IMR-90 (cell line): ENCODE results near the gene SCGB1A1. TPM values are rescaled to one million over a fixed set of nuclear protein-coding genes. Genes with fewer than 3 reads are reported as not detected.
"Not testable (repeated sequence)": the region's sequence is repeated elsewhere in the genome, so short reads cannot be mapped to it uniquely, and the experiment has no call there.

Experiments used
- ATAC-seq: fragments of 200-7000 bp; cut with Tn5 transposase; 2 replicates; pipeline ENCODE4 v1.9.1; 2020; ENCODE audit warnings: low read depth, mild to moderate bottlenecking, moderate library complexity
- BruUV-seq: library from RNA; stranded (reverse); fragments of 400-500 nt; replicated peaks from 2 replicates; lab custom pipeline; 2021; lab: Mats Ljungman, UMichigan
- CTCF ChIA-PET: fragments of 300-600 bp; formaldehyde crosslinking; extraction: SDS; loops from one replicate; lab custom pipeline; 2021; ENCODE audit warnings: antibody characterized with exemption; lab: Yijun Ruan, JAX
- POLR2A ChIA-PET: fragments of 300-600 bp; sonication (Branson Sonifier 250); formaldehyde crosslinking; loops from one replicate; lab custom pipeline; 2022; ENCODE audit warnings: antibody characterized with exemption; ENCODE audit not compliant: unreplicated experiment; lab: Charles Lee
- DNase-seq: peaks from one replicate; pipeline ENCODE4 v3.0.0; 2013
- H2AFZ ChIP-seq: replicated peaks from 2 replicates; pipeline ENCODE3; 2013; ENCODE audit warnings: low read length, mild to moderate bottlenecking; ENCODE audit not compliant: poor library complexity
- H2AK5ac ChIP-seq: 2 replicates; pipeline ENCODE4 v1.6.1; 2013; ENCODE audit warnings: low read depth, low read length, inconsistent platforms
- H2AK9ac ChIP-seq: replicated peaks from 2 replicates; pipeline ENCODE3; 2013; ENCODE audit warnings: mild to moderate bottlenecking, low read depth, low read length, moderate library complexity; ENCODE audit not compliant: poor library complexity
- H2BK120ac ChIP-seq: 2 replicates; pipeline ENCODE4 v1.6.1; 2013; ENCODE audit warnings: low read depth, low read length, inconsistent platforms
- H2BK15ac ChIP-seq: 3 replicates; pipeline ENCODE4 v1.6.1; 2013; ENCODE audit warnings: low read depth, low read length, inconsistent platforms
- H2BK20ac ChIP-seq: 2 replicates; pipeline ENCODE4 v1.6.1; 2013; ENCODE audit warnings: low read depth, mild to moderate bottlenecking, inconsistent platforms, low read length, moderate library complexity
- H2BK5ac ChIP-seq: 2 replicates; pipeline ENCODE4 v1.6.1; 2013; ENCODE audit warnings: mild to moderate bottlenecking, low read depth, low read length, inconsistent platforms; ENCODE audit not compliant: poor library complexity, severe bottlenecking
- H3K14ac ChIP-seq: replicated peaks from 2 replicates; pipeline ENCODE4 v1.6.1; 2013; ENCODE audit warnings: low read depth, low read length, inconsistent platforms
- H3K18ac ChIP-seq: 2 replicates; pipeline ENCODE4 v1.6.1; 2013; ENCODE audit warnings: low read depth, low read length, control low read depth
- H3K23ac ChIP-seq: 2 replicates; pipeline ENCODE4 v1.6.1; 2013; ENCODE audit warnings: low read depth, low read length, inconsistent platforms
- H3K27ac ChIP-seq: 2 replicates; pipeline ENCODE4 v1.5.1; 2013; ENCODE audit warnings: mild to moderate bottlenecking, control low read depth, low read length; ENCODE audit not compliant: insufficient read depth
- H3K27me3 ChIP-seq: 2 replicates; pipeline ENCODE4 v1.6.1; 2013; ENCODE audit warnings: low read length; ENCODE audit not compliant: control insufficient read depth, insufficient read depth
- H3K36me3 ChIP-seq: 2 replicates; pipeline ENCODE4 v1.6.1; 2013; ENCODE audit warnings: low read length, mixed read lengths; ENCODE audit not compliant: control insufficient read depth, insufficient read depth
- H3K4ac ChIP-seq: 2 replicates; pipeline ENCODE4 v1.6.1; 2013; ENCODE audit warnings: low read depth, low read length, inconsistent platforms
- H3K4me1 ChIP-seq: 2 replicates; pipeline ENCODE4 v1.6.1; 2013; ENCODE audit warnings: low read length, mixed read lengths; ENCODE audit not compliant: control insufficient read depth, insufficient read depth
- H3K4me2 ChIP-seq: 2 replicates; pipeline ENCODE4 v1.6.1; 2013; ENCODE audit warnings: low read depth, mild to moderate bottlenecking, control low read depth, low read length, moderate library complexity
- H3K4me3 ChIP-seq: 2 replicates; pipeline ENCODE4 v1.5.1; 2013; ENCODE audit warnings: low read depth, mild to moderate bottlenecking, control low read depth, low read length, moderate library complexity; ENCODE audit not compliant: insufficient read depth
- H3K56ac ChIP-seq: 2 replicates; pipeline ENCODE4 v1.6.1; 2013; ENCODE audit warnings: low read length, inconsistent platforms; ENCODE audit not compliant: insufficient read depth; ENCODE audit errors: extremely low read depth
- H3K79me1 ChIP-seq, 2 experiments: 2 replicates each; pipeline ENCODE4 v1.6.1; 2013; ENCODE audit warnings: low read length in 2 of 2, inconsistent platforms in 1 of 2, low read depth in 1 of 2
- H3K9ac ChIP-seq: 2 replicates; pipeline ENCODE4 v1.6.1; 2013; ENCODE audit warnings: low read depth, low read length, control low read depth
- H3K9me1 ChIP-seq: 2 replicates; pipeline ENCODE4 v1.6.1; 2013; ENCODE audit warnings: low read length, inconsistent platforms; ENCODE audit not compliant: insufficient read depth
- H3K9me3 ChIP-seq: 2 replicates; pipeline ENCODE4 v1.6.1; 2013; ENCODE audit warnings: low read length; ENCODE audit not compliant: control insufficient read depth, insufficient read depth
- H4K20me1 ChIP-seq: 2 replicates; pipeline ENCODE4 v1.6.1; 2013; ENCODE audit warnings: low read length, inconsistent platforms; ENCODE audit not compliant: insufficient read depth
- H4K5ac ChIP-seq: 2 replicates; pipeline ENCODE4 v1.6.1; 2013; ENCODE audit warnings: mild to moderate bottlenecking, low read depth, low read length, control low read depth
- H4K8ac ChIP-seq, 2 experiments: 2 replicates each; pipeline ENCODE4 v1.6.1; 2013; ENCODE audit warnings: low read depth in 2 of 2, low read length in 2 of 2, control low read depth in 1 of 2, inconsistent platforms in 1 of 2
- H4K91ac ChIP-seq: 2 replicates; pipeline ENCODE4 v1.6.1; 2013; ENCODE audit warnings: low read depth, low read length, inconsistent platforms; ENCODE audit not compliant: insufficient read depth
- WGBS, 2 experiments: methylation state at CpG; one replicate each; pipeline versions ENCODE4 v1.1.5 to v1.1.7; 2013; ENCODE audit warnings: missing lambda C conversion rate in 2 of 2; ENCODE audit not compliant: insufficient read length in 1 of 2; ENCODE audit errors: extremely low coverage in 2 of 2; 5-methylcytosine and 5-hydroxymethylcytosine counted together
- dilution Hi-C: fragments of 300-500 bp; cut with HindIII; formaldehyde crosslinking; loops from one replicate; pipeline ENCODE4 v1.14.3; 2018; ENCODE audit warnings: low sequenced_read_pairs; ENCODE audit not compliant: unreplicated experiment
- in situ Hi-C: fragments of 300-500 bp; cut with MboI; formaldehyde crosslinking; loops from 3 replicates; pipeline ENCODE4 v1.14.3; 2019; ENCODE audit warnings: low sequenced_read_pairs, inconsistent platforms, mixed read lengths
- intact Hi-C: fragments of 100-400 bp; cut with micrococcal nuclease; formaldehyde crosslinking; loops from 2 replicates; pipeline ENCODE4 v1.10.0; 2022
- polyA plus RNA-seq, 3 experiments: library from polyadenylated mRNA; depleted of rRNA; stranded (reverse); fragments of >200 nt; gene quantifications; 2 replicates each; pipeline ENCODE4 v1.2.3, GENCODE V29; 2012; ENCODE audit warnings: low replicate concordance in 1 of 3
- total RNA-seq: library from RNA; depleted of rRNA; stranded (reverse); fragments of >200 nt; gene quantifications from 2 replicates; pipeline ENCODE4 v1.2.3, GENCODE V29; 2012

SCGB1A1 gene
- total and polyA plus RNA-seq, 2 of the 4 experiments (the other 2 are of a cell fraction), result not detected

DNA sequence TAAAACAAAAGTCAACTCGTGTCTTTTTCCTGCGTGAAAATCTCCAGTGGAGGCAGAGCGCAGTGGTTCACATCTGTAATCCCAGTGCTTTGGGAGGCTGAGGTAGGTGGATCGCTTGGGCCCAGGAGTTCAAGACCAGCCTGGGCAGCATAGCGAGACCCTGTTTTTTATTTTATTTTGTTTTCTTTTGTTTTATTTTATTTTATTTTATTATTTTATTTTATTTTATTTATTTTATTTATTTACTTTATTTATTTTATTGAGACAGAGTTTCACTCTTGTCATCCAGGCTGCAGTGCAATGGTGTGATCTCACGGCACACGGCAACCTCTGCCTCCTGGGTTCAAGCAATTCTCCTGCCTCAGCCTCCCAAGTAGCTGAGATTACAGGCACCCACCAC lies 31.1 kb downstream of the SCGB1A1 start:
- in situ Hi-C loops, H3K14ac ChIP-seq, H3K9me1 ChIP-seq, H2AFZ ChIP-seq, H3K36me3 ChIP-seq, BruUV-seq, H3K4ac ChIP-seq, H2BK120ac ChIP-seq, H3K4me2 ChIP-seq, H4K8ac ChIP-seq, H4K91ac ChIP-seq, H3K27me3 ChIP-seq, H3K27ac ChIP-seq, H4K5ac ChIP-seq, H3K56ac ChIP-seq, H3K79me1 ChIP-seq, H2AK5ac ChIP-seq, H3K23ac ChIP-seq, H2BK20ac ChIP-seq, H3K4me3 ChIP-seq, H3K18ac ChIP-seq, H3K9me3 ChIP-seq, H3K9ac ChIP-seq, POLR2A ChIA-PET, DNase-seq, dilution Hi-C loops, H3K4me1 ChIP-seq, H2BK15ac ChIP-seq, H2BK5ac ChIP-seq, intact Hi-C loops, ATAC-seq, H2AK9ac ChIP-seq, H4K20me1 ChIP-seq: not testable (repeated sequence)
- CTCF ChIA-PET, result interaction anchor here (0.7 kb wide), 1 partner anchor 15 kb away, joined by 4 read pairs; no protein-coding TSS in a partner anchor
- WGBS, 2 experiments, result no CpG with 5 or more reads among the region's 7 CpGs
